Ishikawa (cell line): ENCODE data around the gene AK9.

Source experiments
- CEBPB ChIP-seq: IDR thresholded peaks from 2 replicates; pipeline ENCODE4 v1.6.1; 2012
- EGR1 ChIP-seq: IDR thresholded peaks from 2 replicates; pipeline ENCODE4 v1.6.1; 2012
- EP300 ChIP-seq: IDR thresholded peaks from 2 replicates; pipeline ENCODE4 v1.6.1; 2012; ENCODE audit warnings: borderline replicate concordance
- FOXM1 ChIP-seq: IDR thresholded peaks from 2 replicates; pipeline ENCODE4 v1.6.1; 2012; ENCODE audit warnings: low read depth, borderline replicate concordance
- MAX ChIP-seq: IDR thresholded peaks from 2 replicates; pipeline ENCODE4 v1.6.1; 2012
- NFIC ChIP-seq: IDR thresholded peaks from 2 replicates; pipeline ENCODE4 v1.6.1; 2012
- RAD21 ChIP-seq: IDR thresholded peaks from 2 replicates; pipeline ENCODE4 v1.6.1; 2012; ENCODE audit warnings: low read depth
- TAF1 ChIP-seq: IDR thresholded peaks from 2 replicates; pipeline ENCODE4 v1.6.1; 2012; ENCODE audit warnings: low read depth, mild to moderate bottlenecking
- TCF12 ChIP-seq: IDR thresholded peaks from 2 replicates; pipeline ENCODE4 v1.6.1; 2012; ENCODE audit warnings: low read depth
- TEAD4 ChIP-seq: IDR thresholded peaks from 2 replicates; pipeline ENCODE4 v1.6.1; 2012
- USF1 ChIP-seq: IDR thresholded peaks from 2 replicates; pipeline ENCODE4 v1.6.1; 2012
- YY1 ChIP-seq: IDR thresholded peaks from 2 replicates; pipeline ENCODE4 v1.6.1; 2012; ENCODE audit warnings: low read depth
- TF ChIP-seq, protein P1 (sequence below): IDR thresholded peaks from 2 replicates; pipeline ENCODE4 v1.6.1; 2012; ENCODE audit warnings: low read depth, mild to moderate bottlenecking

DNA sequence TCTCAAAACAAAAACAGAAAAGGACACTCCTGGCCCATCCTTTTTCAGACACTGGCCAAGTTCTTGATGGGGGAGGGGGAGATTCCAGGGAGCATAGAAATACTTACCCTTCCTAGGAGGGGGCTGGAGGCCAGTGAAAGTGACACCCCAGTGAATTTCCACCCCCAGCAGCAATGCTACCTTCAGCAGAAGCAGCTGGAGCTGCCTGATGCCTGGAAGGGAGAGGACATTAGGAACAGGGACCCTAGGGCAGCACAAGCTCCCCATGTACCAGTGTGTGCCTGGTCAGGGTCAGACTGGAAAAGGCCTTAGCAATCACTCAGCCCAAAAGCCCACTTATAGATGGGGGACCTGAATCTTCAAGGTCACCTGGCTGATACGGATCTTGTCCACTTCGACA is 237.8 kb downstream of the AK9 start:
- TF ChIP-seq EP300, result no peak
- no peak for TF ChIP-seq RAD21
- TF ChIP-seq, protein P1, sequence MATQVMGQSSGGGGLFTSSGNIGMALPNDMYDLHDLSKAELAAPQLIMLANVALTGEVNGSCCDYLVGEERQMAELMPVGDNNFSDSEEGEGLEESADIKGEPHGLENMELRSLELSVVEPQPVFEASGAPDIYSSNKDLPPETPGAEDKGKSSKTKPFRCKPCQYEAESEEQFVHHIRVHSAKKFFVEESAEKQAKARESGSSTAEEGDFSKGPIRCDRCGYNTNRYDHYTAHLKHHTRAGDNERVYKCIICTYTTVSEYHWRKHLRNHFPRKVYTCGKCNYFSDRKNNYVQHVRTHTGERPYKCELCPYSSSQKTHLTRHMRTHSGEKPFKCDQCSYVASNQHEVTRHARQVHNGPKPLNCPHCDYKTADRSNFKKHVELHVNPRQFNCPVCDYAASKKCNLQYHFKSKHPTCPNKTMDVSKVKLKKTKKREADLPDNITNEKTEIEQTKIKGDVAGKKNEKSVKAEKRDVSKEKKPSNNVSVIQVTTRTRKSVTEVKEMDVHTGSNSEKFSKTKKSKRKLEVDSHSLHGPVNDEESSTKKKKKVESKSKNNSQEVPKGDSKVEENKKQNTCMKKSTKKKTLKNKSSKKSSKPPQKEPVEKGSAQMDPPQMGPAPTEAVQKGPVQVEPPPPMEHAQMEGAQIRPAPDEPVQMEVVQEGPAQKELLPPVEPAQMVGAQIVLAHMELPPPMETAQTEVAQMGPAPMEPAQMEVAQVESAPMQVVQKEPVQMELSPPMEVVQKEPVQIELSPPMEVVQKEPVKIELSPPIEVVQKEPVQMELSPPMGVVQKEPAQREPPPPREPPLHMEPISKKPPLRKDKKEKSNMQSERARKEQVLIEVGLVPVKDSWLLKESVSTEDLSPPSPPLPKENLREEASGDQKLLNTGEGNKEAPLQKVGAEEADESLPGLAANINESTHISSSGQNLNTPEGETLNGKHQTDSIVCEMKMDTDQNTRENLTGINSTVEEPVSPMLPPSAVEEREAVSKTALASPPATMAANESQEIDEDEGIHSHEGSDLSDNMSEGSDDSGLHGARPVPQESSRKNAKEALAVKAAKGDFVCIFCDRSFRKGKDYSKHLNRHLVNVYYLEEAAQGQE, result no peak
- no peak for TF ChIP-seq USF1
- no peak for TF ChIP-seq CEBPB
- no peak for TF ChIP-seq MAX
- no peak for TF ChIP-seq FOXM1
- TF ChIP-seq TAF1, result no peak
- TF ChIP-seq EGR1, result no peak
- TF ChIP-seq YY1, result no peak
- no peak for TF ChIP-seq NFIC
- no peak for TF ChIP-seq TCF12
- no peak for TF ChIP-seq TEAD4
